Measurements from ENCODE around the gene SCYL2. TPM values are rescaled to one million over a fixed set of nuclear protein-coding genes. Genes with fewer than 3 reads are reported as not detected.

Gene SCYL2
- total and polyA plus RNA-seq, 8 donors, result 6.7 to 25.0 (median 15.6) TPM

- FAIRE-seq (no peak), ATAC-seq (no peak), DNase-seq (no peak)
- 92 to 95% methylated on average over 2 of the region's 2 CpGs for WGBS, 2 donors
- H3K27ac ChIP-seq, result no peak overlapping the region
- no peaks in the 10 kb centered on the region for H3K9me3 ChIP-seq
- no peaks in the 10 kb centered on the region for H3K4me1 ChIP-seq
- TF ChIP-seq CTCF (IDR thresholded peaks at IDR 0.05), result no peak
- H3K36me3 ChIP-seq, result peaks cover 0 to 23% (median 0%) of the 10 kb centered on the region in 3 donors
- intact Hi-C loops (cut with DNase I), result no loop called here
- no peaks in the 10 kb centered on the region for H3K27me3 ChIP-seq
- H3K4me3 ChIP-seq, result no peak overlapping the region
Measured at GRCh38 chr12:100317371-100317770, 50.4 kb downstream of the SCYL2 start.

DNA sequence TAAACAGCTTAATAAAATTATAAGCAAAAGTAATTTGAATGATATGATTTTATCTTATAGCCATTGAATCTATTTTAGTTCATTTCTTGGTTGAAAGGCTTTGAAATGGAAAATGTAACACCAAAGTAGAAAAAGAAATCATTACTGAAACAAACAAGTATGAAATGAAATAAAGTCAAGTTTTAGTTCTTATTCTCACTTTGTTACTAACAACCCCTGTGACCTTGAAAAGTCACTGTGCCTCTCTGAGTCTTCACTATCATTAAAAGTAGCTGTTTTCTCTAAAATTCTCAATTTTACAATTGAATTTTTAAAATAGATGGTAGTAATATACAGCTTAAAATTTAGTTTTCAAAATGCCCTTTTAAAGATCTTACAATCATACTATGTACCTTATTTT, 57.5 kb downstream of the SCYL2 start:
- no peaks in the 10 kb centered on the region for H3K9me3 ChIP-seq
- ATAC-seq (no peak), FAIRE-seq (no peak)

DNA sequence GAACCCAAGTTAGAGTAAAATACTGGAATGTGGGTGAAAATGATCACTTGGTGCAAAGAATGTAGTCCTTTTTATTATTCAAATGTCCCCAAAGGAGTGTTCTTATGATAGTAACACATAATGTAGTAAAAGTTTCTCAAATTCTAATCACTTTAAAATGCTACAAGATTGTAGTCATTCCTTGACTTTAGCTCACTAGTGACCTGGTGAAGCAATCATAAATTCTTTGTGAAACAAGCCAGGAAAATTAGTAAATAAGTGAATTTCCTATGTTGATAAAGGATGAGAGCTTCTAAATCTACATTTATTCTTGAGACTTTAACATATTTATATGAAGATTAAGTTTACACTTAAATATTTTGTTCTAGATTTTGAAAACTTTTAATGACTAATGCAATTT, 59.2 kb downstream of the SCYL2 start:
- no peak overlapping the region for H3K4me3 ChIP-seq
- no peaks in the 10 kb centered on the region for H3K9me3 ChIP-seq
- FAIRE-seq (no peak), ATAC-seq (no peak), DNase-seq (no peak)
- H3K4me1 ChIP-seq, result no peaks in the 10 kb centered on the region
- intact Hi-C loops (cut with DNase I), result no loop called here
- H3K36me3 ChIP-seq, result peaks cover 0 to 14% (median 0%) of the 10 kb centered on the region in 3 donors
- no peak for TF ChIP-seq CTCF (IDR thresholded peaks at IDR 0.05)
- H3K27ac ChIP-seq, result no peak overlapping the region
- no peaks in the 10 kb centered on the region for H3K27me3 ChIP-seq

More for the DNA sequence above, 57.5 kb downstream of the SCYL2 start:
- H3K36me3 ChIP-seq, result peaks cover 0 to 9% (median 0%) of the 10 kb centered on the region in 3 donors
- no peak overlapping the region for H3K27ac ChIP-seq
- no peaks in the 10 kb centered on the region for H3K27me3 ChIP-seq
- no peak for DNase-seq
- H3K4me1 ChIP-seq, result no peaks in the 10 kb centered on the region
- intact Hi-C loops (cut with DNase I), result no loop called here
- no peak for TF ChIP-seq CTCF (IDR thresholded peaks at IDR 0.05)
- no peak overlapping the region for H3K4me3 ChIP-seq

GRCh38 chr12:100329800-100330199, 62.8 kb downstream of the SCYL2 start:
- no peak for TF ChIP-seq CTCF (IDR thresholded peaks at IDR 0.05)
- DNase-seq, result no peak
- no peaks in the 10 kb centered on the region for H3K4me1 ChIP-seq
- peaks cover 0 to 17% (median 0%) of the 10 kb centered on the region in 3 donors for H3K36me3 ChIP-seq
- no peak for FAIRE-seq
- no peaks in the 10 kb centered on the region for H3K9me3 ChIP-seq
- intact Hi-C loops (cut with DNase I), result no loop called here
- no peak overlapping the region for H3K4me3 ChIP-seq
- no peak overlapping the region for H3K27ac ChIP-seq
- H3K27me3 ChIP-seq, result no peaks in the 10 kb centered on the region
- WGBS, 2 donors, result 92 to 94% methylated on average over 2 of the region's 2 CpGs
- no peak for ATAC-seq

GRCh38 chr12:100331871-100332270, 64.9 kb downstream of the SCYL2 start:
- no peak for TF ChIP-seq CTCF (IDR thresholded peaks at IDR 0.05)
- no peak for ATAC-seq
- FAIRE-seq, result no peak
- DNase-seq, result no peak
- intact Hi-C loops (cut with DNase I), result no loop called here
- no peaks in the 10 kb centered on the region for H3K27me3 ChIP-seq
- H3K4me1 ChIP-seq, result peaks cover under 1 to 3% (median 2%) of the 10 kb centered on the region in 3 donors
- no peaks in the 10 kb centered on the region for H3K9me3 ChIP-seq
- WGBS, 2 donors, result 85 to 90% methylated on average over 1 of the region's 1 CpG
- H3K36me3 ChIP-seq, result peaks cover 0 to 12% (median 0%) of the 10 kb centered on the region in 3 donors
- no peak overlapping the region for H3K4me3 ChIP-seq
- H3K27ac ChIP-seq, result no peak overlapping the region
